ENCODE measurements around the gene ENDOU.
A peak's percentile ranks its signal among the peaks of the same experiment; 100 is the strongest.

ENDOU gene

DNA sequence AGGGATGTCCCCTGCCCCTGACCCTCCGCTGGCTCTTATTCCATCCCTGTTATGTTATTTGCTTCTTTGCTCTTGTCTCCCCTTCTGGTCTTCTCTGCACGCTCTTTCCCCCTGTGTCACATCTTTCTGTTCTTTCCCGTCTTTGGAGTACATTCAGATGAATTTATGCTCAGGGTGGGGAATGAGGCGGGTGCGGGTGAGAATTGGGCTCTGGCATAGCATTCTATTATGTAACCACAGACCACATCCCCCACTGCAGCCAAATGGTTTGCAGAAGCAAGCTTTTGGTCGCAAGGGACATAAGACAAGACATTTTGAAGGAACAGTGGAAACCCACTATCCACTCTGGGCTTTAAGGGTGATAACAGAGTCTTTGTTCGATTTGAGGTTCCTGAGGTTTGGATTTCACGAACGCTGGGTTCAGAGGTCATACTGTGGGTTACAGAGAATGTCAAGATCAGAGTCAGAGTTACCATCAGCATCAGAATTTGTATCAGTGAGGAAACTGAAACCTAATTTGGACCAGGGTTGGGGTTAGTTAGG, 3.8 kb downstream of the ENDOU start:
- DNase-seq (ENCODE audit: low read depth) = no peak

DNA sequence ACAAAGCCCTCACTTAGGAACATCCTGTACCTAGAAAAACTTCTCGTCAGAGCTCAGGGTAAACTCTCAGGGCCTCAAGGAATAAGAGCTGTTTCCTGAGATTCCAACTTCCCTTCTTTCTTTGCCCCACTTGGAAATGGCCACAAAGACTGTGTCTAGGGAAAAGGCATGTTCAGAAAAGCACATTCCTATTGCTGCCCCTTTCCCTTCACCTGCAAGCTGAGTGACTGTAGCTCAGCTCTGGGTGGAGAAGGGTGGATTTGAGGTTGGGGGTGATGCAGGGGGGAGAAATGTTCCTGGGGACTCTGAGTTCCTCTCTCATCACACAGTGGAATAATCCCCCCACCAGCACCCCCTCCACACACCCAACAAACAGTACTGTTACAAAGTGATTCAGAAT, 6.8 kb downstream of the ENDOU start:
- DNase-seq (ENCODE audit: low read depth) = no peak

DNA sequence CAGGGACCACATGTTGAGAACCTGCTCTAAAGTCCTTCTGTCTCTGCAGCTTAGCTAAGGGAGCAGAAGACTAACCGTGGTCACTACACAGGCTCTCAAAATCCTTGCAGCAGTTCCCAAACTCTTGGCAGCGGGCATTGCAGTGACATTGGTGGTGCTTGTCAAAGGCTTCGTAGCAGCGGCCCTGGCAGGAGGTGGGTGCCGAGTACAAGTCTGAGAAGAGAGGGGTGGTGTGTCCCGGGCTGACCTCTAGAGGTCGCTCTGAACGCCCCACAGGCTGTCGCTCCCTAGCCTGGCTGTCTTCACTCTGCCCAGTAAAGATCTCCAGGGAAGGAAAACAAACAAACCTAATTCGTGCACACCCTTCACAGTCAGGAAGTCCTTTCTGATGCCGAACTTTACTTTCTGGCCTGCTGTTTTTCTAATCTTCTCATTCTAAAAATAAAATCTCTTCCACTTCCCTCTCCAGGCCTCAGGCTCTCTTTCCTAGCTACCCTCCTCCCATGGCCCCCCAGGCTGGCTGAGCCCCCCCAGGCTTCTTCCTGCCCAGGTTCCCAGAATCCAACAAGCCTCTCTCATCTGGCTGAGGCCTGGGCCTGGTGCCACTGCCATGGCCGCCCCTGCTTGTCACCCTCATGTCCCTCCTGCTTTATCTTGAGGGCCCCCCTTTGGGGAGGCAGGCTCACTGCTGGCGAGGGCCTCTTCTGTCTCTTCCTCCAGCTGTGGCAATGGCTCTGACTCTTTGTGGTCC, 7.7 kb downstream of the ENDOU start:
- peak; percentile 80 for DNase-seq (ENCODE audit: low read depth)

DNA sequence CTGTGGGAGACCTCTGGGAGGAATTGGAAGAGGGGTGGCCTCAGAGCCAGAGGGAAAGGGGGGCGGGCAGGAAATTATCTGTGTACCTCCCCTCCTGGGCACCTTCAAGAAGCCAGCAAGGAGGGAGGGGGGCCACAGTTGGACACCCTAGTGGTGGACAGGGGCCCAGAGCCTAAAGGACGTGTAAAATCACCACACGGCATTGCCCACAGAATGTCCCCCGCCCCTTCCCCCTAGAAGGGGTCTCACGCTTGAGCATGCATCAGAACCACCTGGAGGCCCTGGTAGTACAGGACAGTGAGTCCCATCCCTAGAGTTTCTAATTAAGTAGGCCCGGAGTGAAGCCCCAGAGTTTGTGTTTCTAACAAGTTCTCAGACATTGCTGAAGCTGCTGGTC, 8.2 kb downstream of the ENDOU start:
- no peak for DNase-seq (ENCODE audit: low read depth)

DNA sequence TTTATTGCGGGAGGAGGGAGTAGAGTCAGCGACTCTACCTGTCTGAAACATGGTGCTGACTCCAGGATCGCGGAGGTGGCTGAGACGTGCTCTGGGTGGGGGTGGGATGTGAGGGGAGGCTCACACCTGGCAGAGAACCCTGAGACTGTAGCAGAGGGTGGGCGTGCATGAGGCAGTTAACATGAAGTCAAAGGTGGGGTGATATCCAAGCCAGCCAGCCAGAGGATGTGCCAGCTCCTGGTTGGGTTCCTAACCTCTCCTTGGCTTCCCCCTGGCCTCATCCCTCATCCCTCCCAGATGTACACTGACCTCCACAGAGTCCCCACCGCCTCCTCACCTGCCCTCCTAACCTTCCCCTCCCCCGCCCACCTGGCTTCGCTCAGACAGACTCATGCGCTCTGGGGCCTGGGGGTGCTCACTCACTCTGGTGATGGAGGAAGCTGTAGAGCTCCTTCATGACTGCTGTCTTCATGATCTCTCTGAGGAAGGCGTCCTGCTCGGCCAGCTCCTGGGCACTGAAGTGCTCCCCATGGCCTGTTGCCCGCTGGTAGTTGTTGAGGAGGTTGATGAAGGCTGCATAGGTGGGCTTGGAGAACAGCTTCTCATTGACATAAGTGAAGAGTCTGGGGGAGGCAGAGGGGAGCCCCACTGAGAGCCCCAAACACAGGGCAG, 9.3 kb downstream of the ENDOU start:
- no peak for DNase-seq (ENCODE audit: low read depth)

DNA sequence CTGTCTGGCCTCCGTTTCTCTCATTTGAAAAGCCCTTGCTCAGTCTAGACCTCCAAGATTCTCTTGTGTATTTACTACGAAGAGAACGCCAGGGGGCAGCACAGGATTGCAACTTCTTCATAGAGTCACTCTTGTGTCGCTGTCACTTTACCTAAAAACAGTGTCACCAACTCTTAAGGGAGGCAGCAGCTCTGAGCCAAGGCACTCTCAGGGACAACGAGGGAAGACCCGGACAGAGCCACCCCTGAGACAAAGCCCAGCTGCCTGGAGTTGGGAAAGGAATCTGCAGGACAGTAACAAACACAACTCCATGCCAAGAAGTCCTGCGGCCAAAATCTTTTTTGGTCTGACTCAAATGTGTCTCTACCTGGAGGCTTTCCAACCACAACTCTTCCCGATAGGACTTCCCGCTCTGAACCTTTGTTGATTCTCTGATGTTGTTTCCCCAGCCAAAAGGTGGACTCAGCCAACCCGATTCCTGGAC, 9.9 kb downstream of the ENDOU start:
- DNase-seq (ENCODE audit: low read depth) = peak; percentile 63

DNA sequence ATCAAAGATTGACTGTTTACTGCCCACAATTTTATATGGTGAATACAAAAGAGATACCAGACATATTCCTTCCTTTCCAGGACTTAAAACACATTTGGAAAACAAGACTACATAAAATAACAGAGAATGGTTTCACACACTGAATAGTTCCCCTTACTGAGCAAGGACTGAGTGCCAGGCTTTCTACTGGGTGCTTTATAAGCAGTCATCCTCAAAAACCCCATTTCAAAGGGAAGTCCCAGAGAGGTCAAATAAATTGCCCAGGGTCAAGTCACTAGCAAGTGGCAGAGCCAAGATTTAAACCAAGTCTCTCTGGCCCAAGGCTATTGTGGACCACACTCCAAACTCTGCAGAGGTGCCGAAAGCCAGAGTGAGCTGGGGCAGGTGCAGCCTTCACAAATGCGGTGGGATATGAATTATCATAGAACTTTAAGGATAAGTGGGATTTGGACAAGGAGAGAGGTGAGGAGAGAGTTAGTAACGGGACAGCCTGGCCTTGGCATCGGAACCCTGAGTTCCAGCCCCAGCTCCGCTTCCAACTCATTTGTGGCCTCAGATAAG, 10.4 kb downstream of the ENDOU start:
- DNase-seq (ENCODE audit: low read depth) = no peak

DNA sequence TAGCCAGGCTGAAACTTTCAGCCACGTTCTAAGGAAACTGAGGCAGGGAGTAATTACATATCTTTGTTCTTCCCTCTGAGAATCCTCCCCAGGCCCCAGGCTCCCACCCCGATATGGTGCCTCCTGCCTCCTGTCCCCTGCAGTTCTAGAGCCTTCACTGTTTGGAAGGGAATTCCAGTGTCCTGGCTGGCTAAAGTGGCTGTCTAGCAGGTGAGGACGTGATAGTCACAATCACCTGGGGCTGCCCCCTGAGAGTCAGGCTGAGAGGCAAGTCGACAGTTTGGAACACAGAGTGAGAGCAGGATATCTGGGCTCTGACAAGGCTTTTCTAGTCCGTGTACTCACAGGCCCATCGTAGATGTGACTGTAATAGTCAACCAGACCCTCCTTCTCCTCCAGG, 13.1 kb downstream of the ENDOU start:
- no peak for DNase-seq (ENCODE audit: low read depth)

DNA sequence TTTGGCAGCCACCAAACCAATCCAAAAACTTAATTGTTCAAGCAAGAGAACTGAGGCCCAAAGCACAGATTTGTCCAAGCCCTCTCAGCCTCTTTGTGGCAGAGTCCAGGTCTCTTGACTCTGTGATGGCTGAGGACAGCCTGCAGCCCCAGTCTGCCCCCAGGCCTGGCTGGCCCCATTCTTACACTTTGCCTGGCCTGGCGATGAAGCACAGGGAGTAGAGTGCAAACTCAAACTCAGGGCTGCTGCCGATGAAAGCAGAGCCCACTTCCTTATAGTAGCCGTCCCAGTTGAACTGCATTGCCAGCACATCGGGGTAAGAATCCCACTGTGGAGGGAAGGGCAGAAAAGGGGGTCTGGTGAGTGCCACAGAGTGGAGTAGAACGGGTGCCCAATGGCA, 13.8 kb downstream of the ENDOU start:
- no peak for DNase-seq (ENCODE audit: low read depth)

DNA sequence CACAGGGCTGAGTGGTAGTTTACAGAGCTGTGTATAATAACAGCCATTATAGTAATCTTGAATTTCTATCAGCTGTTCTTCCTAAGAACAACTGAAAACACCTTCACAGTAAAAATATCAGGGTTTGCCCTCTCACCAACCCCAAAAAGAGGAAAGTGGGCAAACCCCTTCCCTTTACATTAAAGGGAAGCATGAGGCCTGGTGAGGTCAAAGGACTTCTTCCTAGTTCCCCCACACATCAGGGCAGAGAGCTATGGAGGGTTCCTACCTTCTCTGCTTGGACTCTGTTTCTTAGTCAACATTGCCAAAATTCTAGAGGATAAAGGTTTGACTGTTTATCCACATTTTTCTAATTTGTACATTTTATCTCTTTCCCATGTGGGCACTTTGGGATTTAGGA, 15.0 kb downstream of the ENDOU start:
- DNase-seq (ENCODE audit: low read depth) = no peak

DNA sequence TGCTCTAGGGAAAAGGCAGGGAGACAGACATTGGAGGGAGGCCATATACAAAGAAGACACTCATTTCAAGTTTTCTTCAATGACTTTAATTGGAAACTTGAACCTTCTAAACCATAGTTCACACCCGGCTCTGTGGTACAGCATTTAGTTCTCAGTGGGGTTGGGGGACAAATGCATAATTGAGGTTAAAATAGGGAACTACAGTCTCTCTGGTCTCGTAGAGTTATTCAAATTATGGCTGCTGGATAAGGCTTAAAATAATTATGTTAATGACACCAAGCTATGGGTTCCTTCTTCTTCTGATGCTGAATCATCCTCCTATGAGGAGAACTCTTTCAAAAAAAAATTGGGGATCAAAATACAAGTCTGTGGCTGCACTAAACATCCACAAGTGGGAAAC, 15.6 kb downstream of the ENDOU start:
- DNase-seq (ENCODE audit: low read depth) = no peak

DNA sequence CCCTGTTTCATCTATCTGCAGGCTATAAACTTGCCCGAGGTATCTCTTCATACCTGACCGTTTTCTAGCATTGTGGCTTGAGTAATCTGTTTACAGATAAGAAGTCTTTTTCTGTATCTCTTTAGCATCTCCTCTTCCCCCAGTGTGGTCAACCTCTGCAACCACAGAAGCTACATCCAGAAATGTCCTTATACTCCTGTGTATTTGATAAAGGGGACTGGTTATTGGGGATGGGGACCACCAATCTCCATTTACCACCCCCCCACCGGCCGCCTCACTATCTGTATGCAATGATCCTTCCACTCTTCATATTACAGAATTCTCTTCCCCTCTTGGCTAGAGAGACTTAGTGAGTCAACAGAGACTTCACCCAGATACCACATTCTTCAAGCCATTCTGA, 16.1 kb downstream of the ENDOU start:
- peak; percentile 10 for DNase-seq (ENCODE audit: low read depth)

DNA sequence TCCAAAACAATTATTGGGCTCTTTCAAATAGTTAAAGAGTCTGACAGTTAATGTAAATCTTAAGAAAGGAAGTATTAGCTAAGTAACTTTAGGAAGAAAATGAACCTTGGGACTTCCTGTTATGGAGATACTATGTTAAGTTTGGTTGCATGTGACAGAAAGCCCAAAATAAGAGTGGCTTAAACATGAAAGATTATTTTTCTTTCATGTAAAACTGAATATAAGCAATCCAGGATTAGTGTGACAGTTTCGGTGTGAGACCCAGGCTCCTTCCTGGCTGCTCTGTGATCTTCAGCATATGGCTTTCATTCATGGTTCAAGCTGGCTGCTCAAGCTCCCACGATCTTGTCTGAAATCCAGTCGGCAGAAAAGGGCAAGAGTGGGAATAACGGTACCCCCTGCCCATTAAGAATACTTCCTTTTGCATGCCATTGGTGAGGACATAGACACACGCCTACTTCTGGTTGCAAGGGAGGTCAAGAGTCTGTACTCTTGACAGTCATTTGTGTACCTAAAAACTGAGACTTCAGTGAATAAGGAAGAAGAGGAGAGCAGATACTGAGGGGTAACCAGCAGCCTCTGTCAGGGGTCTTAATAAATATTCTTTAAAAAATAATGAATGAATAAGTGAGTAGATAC, 17.3 kb downstream of the ENDOU start:
- DNase-seq (ENCODE audit: low read depth) = no peak

DNA sequence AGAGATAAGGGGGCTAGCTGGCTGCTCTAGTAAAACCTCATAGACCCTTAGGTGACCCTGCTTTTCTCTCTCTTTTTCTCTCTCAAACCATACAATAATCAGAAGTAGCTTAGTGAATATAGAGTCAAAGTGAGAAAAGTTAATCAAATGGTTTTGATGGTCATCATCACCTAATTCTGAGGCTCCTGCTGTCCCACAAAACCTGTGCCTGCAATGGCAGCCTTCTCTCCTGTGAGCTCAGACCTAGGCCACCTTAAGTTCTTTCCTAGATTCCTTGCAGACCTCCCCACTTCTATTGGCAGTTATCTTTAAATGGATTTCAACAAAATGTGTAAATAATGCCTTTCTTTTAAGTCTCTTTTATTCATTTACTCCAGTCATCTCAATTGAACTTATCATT, 17.9 kb downstream of the ENDOU start:
- DNase-seq (ENCODE audit: low read depth) = no peak

DNA sequence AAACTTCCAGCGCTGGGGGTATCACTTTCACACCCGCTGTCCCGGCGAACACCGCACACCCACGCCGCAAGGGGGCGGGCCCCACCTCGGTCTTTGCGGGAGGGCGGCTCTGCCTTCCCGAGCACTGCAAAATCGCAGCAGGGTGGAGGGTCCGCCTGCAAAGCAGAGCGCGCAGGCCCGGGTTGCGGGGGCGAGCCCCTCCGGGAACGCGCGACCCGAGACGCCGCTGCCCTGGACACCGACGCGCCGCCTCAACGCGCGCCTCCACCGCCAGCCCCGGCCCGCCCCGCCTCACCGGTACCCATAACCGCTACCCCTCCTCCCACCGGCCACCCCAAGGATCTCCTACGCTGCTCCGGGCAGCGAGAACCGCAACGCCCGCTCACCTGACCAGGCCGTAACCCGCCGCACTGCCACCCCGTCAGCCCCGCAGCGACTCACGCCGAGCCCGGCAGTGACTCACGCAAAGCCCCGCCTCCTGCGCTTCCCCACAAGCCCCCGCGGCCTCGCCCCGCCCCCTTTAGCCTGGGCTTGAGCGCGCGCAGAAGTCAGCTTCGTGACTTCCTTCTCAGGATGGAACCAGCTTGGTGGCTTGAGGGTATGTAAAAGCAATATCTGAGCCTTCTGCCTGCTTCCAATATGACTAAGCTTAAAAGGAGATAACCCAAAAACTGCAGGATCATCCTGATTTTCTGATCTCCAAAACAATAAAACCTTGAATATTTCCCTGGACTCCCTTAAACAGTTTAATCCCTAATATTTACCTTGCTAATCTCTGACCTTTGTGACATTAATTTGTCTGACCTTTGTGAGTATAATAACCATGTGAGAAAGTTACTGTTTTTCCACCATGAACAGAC, 19.5 kb downstream of the ENDOU start, which contains the start of gene RPAP3:
Gene RPAP3 (minus strand): TSS at position 465 of the 860 bp plus-strand sequence. CDS start 3,190 bp downstream, outside the sequence.
- peak; percentile 95 for DNase-seq (ENCODE audit: low read depth)

DNA sequence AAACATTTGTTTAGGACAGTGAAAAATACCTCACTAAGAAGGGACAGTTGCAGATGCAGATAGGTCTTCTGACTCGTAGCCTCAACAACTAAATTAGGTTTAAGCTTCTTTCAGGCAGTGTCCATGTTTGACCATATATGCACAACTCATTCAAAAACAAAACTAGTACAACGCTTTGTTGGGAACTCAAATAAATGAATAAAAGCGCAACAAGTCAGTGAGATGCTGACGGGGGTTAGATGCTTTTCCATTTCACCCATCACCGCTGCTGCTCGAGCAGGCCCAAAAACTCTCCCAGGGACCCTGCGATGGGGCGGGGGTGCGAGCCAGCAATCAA, 20.1 kb downstream of the ENDOU start:
- DNase-seq (ENCODE audit: low read depth) = no peak

DNA sequence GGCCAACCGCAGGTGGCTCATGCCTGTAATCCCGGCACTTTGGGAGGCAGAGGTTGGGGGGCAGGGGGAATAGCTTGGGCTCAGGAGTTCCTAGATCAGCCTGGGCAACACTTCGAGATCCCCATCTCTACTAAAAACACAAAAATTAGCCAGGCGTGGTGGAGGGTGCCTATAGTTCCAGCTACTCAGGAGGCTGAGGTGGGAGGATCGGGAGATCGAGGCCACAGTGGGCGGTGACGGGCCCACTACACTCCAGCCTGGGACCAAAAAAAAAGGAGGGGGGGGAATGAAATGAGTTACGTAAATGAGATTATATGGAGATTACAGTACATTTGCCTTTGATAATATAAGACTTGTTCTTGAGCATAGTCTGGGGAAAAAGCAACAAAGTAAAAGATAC, 20.6 kb downstream of the ENDOU start:
- no peak for DNase-seq (ENCODE audit: low read depth)

DNA sequence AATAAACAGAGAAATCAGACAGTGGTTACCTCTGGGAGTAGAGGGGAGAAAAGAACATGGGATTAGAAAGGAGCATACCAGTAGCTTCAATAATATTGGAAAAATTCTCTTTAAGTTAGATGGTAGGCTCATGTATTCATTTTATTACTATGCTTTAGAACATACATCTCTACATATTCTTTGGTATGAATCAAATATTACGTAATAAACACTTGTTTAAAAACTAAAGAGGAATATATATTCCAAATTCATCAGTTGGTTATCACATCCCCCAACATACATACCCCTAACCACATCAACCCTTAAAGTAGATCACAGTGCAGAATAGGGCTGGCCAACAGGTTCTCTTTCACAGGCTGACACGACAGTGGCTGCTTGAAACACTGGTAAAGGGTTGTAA, 25.0 kb downstream of the ENDOU start:
- DNase-seq (ENCODE audit: low read depth) = no peak

DNA sequence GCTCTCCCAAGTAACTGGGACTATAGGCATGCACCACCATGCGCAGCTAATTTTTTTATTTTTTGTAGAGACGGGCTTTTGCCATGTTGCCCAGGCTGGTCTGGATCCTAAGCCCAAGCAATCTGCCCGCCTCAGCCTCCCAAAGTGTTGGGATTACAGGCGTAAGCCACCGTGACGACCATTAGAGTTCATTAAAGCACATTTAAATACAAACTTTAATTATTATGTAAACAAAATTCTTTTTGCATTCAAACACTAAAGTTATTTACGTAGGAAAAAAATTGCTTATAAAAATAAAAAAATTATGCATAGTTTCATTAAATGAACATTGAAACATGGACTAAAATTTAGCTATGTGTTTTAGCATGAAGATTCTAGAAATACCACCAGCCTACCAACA, 26.7 kb downstream of the ENDOU start:
- DNase-seq (ENCODE audit: low read depth) = no peak

DNA sequence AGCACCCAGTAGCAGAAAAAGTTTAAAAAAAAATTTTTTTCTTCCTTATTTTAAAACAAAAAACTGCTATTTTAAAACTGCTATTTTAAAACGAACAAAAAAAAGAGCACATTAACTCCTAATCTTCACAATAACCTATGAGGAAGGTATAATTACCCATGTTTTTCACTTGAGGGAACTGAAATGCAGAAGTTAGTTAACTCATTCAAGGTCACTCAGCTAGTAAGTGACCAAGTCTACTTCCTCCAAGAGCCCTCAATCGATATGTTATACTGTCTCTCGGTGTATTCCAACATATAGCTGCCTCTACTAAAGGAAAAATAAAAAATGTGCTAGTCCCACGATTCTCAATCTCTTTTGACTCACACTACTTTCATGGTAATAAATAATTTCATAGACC, 27.2 kb downstream of the ENDOU start:
- DNase-seq (ENCODE audit: low read depth) = no peak

DNA sequence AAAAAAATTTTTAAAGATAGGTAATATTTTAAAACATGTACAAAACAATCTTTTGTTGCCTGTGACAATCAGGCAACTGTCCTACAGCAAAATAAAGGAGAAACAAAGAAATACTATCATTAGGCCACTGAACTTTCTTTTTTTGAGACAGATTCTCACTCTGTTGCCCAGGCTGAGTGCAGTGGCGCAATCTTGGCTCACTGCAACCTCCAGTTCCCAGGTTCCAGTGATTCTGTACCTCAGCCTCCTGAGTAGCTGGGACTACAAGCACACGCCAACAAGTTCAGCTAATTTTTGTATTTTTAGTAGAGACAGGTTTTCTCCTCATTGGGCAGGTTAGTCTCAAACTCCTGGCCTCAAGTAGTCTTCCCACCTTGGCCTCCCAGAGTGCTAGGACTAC, 36.1 kb downstream of the ENDOU start:
- DNase-seq (ENCODE audit: low read depth) = no peak

DNA sequence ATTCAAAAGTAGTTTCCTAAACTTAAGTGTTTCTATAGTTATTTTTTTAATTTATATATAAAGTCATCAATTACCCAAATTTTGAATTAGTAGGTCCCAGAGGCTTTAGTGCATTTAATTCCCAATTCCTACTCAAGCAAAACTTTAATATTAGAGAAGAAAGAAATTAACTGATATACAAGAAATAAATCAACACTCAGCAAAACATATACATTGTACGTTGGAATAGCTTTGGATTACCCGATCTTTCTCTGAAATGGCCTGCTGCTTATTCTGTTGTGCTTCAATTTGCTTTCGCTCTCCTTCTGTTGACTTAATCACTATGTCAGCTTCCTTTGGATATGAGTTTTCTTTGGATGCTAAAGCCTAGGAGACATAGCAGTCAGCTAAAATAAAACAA, 37.7 kb downstream of the ENDOU start:
- DNase-seq (ENCODE audit: low read depth) = no peak

Data from iris pigment epithelial cell (primary cell).